GM23248 (cell line): ENCODE measurements around the gene UBE2L3.

Source experiments
- EZH2 ChIP-seq: fragments of 200-600 bp; sonication (generic); IDR thresholded peaks from 2 replicates; pipeline ENCODE4 v1.6.1; 2018; ENCODE audit warnings: antibody characterized with exemption, mild to moderate bottlenecking; ENCODE audit not compliant: insufficient read depth, poor library complexity, severe bottlenecking
- EZH2phosphoT487 ChIP-seq: fragments of 200-600 bp; sonication (generic); IDR thresholded peaks from 2 replicates; pipeline ENCODE4 v1.6.1; 2018; ENCODE audit warnings: antibody characterized with exemption, moderate library complexity, mild to moderate bottlenecking, low read depth; ENCODE audit not compliant: insufficient read depth

GRCh38 chr22:21666786-21667185 is 99.3 kb downstream of the UBE2L3 start:
- TF ChIP-seq EZH2phosphoT487 (no peak), EZH2 (no peak)
